ENCODE data around the gene PTPRN2.

- TF ChIP-seq SAFB2 (CRISPR knock-in tag; IDR thresholded peaks at IDR 0.05; ENCODE audit: borderline replicate concordance, low read depth) (no peak), NR2C2 (CRISPR knock-in tag; IDR thresholded peaks at IDR 0.05; ENCODE audit: borderline replicate concordance) (no peak), PRDM4 (CRISPR knock-in tag; IDR thresholded peaks at IDR 0.05; ENCODE audit: borderline replicate concordance) (no peak), CTCF (CRISPR knock-in tag; IDR thresholded peaks at IDR 0.05) (no peak), PHF20 (CRISPR knock-in tag; IDR thresholded peaks at IDR 0.05) (no peak), USF2 (IDR thresholded peaks at IDR 0.05; ENCODE audit: low read depth, low read length) (no peak), USF2 (CRISPR knock-in tag; IDR thresholded peaks at IDR 0.05; ENCODE audit: borderline replicate concordance) (no peak), POLR2A (IDR thresholded peaks at IDR 0.05; ENCODE audit: insufficient read depth in 1 of 2, low read depth in 2 of 2, low read length in 2 of 2) (no peak)
Observed at GRCh38 chr7:157754416-157754790, 833.2 kb downstream of the PTPRN2 start.
